Bronchial epithelial cell (primary cell): ENCODE data around the gene RC3H1. TPM values are rescaled to one million over a fixed set of nuclear protein-coding genes. Genes with fewer than 3 reads are reported as not detected.
"Not testable (repeated sequence)": the region's sequence is repeated elsewhere in the genome, so short reads cannot be mapped to it uniquely, and the experiment has no call there.

Source experiments
- DNase-seq: peaks from one replicate; pipeline ENCODE4 v3.0.0-alpha.2; 2010; ENCODE audit warnings: low read depth
- FAIRE-seq: peaks from 2 replicates; lab custom pipeline; 2011; peaks lifted over from hg19 to GRCh38; lab: Jason Lieb, UNC
- H3K27me3 ChIP-seq: 2 replicates; pipeline ENCODE4 v1.5.1; 2011; ENCODE audit warnings: low read length; ENCODE audit not compliant: control insufficient read depth, insufficient read depth
- H3K36me3 ChIP-seq: 2 replicates; pipeline ENCODE4 v1.5.1; 2011; ENCODE audit warnings: low read length; ENCODE audit not compliant: control insufficient read depth, insufficient read depth
- H3K4me3 ChIP-seq: 2 replicates; pipeline ENCODE4 v1.5.1; 2011; ENCODE audit warnings: mild to moderate bottlenecking, low read depth, low read length, control low read depth
- total RNA-seq: library from RNA; depleted of rRNA; stranded (reverse); fragments of >200 nt; gene quantifications from 2 replicates; pipeline ENCODE4 v1.2.1, GENCODE V29; 2014
- TF ChIP-seq, protein P1 (sequence below): IDR thresholded peaks from 2 replicates; pipeline ENCODE4 v1.5.1; 2011; ENCODE audit warnings: mild to moderate bottlenecking, moderate library complexity, low read length, control low read depth, inconsistent platforms; ENCODE audit not compliant: insufficient read depth, severe bottlenecking

RC3H1 gene
- total RNA-seq, 1 donor from 2014 or later = 8.2 TPM

GRCh38 chr1:173960625-173961024 is 61.5 kb downstream of the RC3H1 start:
- FAIRE-seq = no peak
- Histone ChIP-seq H3K4me3 (no peak overlapping the region), H3K36me3 (peaks cover 8% of the 10 kb centered on the region), H3K27me3 (no peaks in the 10 kb centered on the region)
- DNase-seq = no peak
- TF ChIP-seq, protein P1, sequence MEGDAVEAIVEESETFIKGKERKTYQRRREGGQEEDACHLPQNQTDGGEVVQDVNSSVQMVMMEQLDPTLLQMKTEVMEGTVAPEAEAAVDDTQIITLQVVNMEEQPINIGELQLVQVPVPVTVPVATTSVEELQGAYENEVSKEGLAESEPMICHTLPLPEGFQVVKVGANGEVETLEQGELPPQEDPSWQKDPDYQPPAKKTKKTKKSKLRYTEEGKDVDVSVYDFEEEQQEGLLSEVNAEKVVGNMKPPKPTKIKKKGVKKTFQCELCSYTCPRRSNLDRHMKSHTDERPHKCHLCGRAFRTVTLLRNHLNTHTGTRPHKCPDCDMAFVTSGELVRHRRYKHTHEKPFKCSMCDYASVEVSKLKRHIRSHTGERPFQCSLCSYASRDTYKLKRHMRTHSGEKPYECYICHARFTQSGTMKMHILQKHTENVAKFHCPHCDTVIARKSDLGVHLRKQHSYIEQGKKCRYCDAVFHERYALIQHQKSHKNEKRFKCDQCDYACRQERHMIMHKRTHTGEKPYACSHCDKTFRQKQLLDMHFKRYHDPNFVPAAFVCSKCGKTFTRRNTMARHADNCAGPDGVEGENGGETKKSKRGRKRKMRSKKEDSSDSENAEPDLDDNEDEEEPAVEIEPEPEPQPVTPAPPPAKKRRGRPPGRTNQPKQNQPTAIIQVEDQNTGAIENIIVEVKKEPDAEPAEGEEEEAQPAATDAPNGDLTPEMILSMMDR = no peak

DNA sequence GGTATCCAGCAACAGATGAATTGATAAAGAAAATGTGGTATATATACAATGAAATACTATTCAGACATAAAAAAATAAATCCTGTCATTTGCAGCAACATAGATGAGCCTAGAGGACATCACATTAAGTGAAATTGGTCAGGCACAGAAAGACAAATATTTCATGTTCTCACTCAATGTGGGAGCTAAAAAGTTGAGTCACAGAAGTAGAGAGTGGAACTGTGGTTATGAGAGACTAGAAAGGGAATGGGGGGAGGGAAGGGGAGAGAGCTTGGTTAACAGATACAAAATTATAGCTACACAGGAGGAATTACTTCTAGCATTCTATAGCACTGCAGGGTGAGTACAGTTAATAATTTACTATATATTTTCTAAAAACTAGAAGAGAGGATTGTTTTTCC is 68.0 kb downstream of the RC3H1 start:
- TF ChIP-seq, protein P1 = no peak
- H3K4me3 ChIP-seq = no peak overlapping the region
- H3K36me3 ChIP-seq = peaks cover 3% of the 10 kb centered on the region
- DNase-seq (no peak), FAIRE-seq (no peak)
- H3K27me3 ChIP-seq = no peaks in the 10 kb centered on the region

GRCh38 chr1:173948594-173948993 is 73.6 kb downstream of the RC3H1 start:
- TF ChIP-seq, protein P1 = no peak
- no peak overlapping the region for H3K4me3 ChIP-seq
- peaks cover 6% of the 10 kb centered on the region for H3K36me3 ChIP-seq
- FAIRE-seq = no peak
- DNase-seq = no peak
- no peaks in the 10 kb centered on the region for H3K27me3 ChIP-seq

- TF ChIP-seq, protein P1 = no peak
- peak; percentile 85 for DNase-seq
- H3K27me3 ChIP-seq = no peaks in the 10 kb centered on the region
- FAIRE-seq = no peak
- peaks cover 4% of the 10 kb centered on the region for H3K36me3 ChIP-seq
- H3K4me3 ChIP-seq = no peak overlapping the region
These were observed 75.7 kb downstream of the RC3H1 start for GRCh38 chr1:173946380-173946921.

DNA sequence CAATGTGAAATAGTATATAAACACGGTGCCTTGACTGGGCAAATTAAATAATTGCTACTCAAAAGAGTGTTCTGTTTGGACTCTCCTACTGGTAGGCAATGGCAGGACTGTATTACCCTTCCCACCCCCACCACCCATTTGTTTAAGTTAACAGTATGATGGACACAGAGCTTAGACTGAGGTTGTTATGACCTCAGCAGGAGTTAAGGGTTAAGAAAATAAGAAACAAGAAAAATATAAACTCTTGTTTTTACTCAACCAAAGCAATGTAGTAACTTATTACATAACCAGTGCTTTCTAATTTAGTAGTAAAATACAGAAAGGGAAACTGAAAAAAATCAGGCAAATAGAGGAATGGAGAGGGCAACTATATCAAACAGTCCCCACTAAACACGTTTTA is 85.1 kb downstream of the RC3H1 start:
- TF ChIP-seq, protein P1 = no peak
- FAIRE-seq (no peak), DNase-seq (no peak)
- Histone ChIP-seq H3K4me3 (no peak overlapping the region), H3K27me3 (no peaks in the 10 kb centered on the region), H3K36me3 (peaks cover 2% of the 10 kb centered on the region)

DNA sequence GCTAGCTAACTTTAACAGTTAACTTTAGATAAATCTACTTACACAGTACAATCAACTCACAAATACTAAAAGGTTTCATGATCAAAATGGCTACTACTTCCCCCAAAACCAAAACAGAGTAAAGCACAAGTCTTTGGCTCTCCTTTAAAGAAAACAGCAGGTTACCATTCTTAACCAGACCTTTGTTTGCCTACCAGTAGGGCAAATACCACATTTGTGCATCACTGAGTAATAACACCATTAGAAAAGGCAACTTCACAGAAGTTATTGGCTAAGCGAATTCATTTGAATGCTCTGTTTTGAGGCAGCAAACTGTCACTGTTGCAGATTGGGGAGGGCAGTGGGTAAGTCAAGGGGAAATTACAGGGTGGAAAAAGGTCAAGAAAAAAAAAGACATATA is 87.7 kb downstream of the RC3H1 start:
- no peak for FAIRE-seq
- H3K36me3 ChIP-seq = peaks cover 2% of the 10 kb centered on the region

GRCh38 chr1:173930541-173930940 is 91.6 kb downstream of the RC3H1 start:
- H3K27me3 ChIP-seq, DNase-seq, H3K36me3 ChIP-seq, FAIRE-seq, H3K4me3 ChIP-seq: not testable (repeated sequence)

More for the DNA sequence above, 87.7 kb downstream of the RC3H1 start:
- DNase-seq = no peak
- TF ChIP-seq, protein P1 = no peak
- Histone ChIP-seq H3K27me3 (no peaks in the 10 kb centered on the region), H3K4me3 (no peak overlapping the region)
